ENCODE data around the gene LRIT1. TPM values are rescaled to one million over a fixed set of nuclear protein-coding genes. Genes with fewer than 3 reads are reported as not detected.

Gene LRIT1
- total and polyA plus RNA-seq, 9 donors = not detected

DNA sequence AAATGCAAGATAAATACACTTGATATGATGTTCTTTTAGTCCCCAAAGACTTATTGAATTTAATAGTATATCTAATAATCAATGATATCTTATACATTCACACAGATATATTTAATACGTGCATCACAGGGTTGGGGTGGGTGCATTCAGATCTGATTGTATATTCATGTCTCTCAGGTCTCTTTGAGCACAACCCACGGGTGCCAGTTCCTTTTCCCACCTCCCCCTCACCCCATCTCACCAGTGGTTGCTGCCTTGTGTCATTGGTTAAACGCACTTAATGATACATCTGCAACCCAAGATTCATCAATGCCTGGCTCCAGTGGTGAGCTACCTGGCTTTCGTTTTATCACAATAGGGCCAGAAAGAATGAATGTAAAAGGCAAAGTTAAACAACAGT lies 6.2 kb downstream of the LRIT1 start:
- Histone ChIP-seq H3K4me3 (no peak overlapping the region), H3K27me3 (no peaks in the 10 kb centered on the region), H3K36me3 (no peaks in the 10 kb centered on the region), H3K4me1 (ENCODE audit: insufficient read depth) (no peaks in the 10 kb centered on the region), H3K27ac (no peak overlapping the region), H3K9me3 (no peaks in the 10 kb centered on the region)
- DNase-seq = no peak
- no peak for TF ChIP-seq POLR2A (IDR thresholded peaks at IDR 0.05)
- TF ChIP-seq, protein P1, sequence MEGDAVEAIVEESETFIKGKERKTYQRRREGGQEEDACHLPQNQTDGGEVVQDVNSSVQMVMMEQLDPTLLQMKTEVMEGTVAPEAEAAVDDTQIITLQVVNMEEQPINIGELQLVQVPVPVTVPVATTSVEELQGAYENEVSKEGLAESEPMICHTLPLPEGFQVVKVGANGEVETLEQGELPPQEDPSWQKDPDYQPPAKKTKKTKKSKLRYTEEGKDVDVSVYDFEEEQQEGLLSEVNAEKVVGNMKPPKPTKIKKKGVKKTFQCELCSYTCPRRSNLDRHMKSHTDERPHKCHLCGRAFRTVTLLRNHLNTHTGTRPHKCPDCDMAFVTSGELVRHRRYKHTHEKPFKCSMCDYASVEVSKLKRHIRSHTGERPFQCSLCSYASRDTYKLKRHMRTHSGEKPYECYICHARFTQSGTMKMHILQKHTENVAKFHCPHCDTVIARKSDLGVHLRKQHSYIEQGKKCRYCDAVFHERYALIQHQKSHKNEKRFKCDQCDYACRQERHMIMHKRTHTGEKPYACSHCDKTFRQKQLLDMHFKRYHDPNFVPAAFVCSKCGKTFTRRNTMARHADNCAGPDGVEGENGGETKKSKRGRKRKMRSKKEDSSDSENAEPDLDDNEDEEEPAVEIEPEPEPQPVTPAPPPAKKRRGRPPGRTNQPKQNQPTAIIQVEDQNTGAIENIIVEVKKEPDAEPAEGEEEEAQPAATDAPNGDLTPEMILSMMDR (IDR thresholded peaks at IDR 0.05) = no peak
- no peak for TF ChIP-seq EP300 (IDR thresholded peaks at IDR 0.05)
- intact Hi-C loops (cut with DNase I) = no loop called here
- 70 to 77% (median 71%) methylated on average over 4 of the region's 4 CpGs for WGBS, 3 donors

DNA sequence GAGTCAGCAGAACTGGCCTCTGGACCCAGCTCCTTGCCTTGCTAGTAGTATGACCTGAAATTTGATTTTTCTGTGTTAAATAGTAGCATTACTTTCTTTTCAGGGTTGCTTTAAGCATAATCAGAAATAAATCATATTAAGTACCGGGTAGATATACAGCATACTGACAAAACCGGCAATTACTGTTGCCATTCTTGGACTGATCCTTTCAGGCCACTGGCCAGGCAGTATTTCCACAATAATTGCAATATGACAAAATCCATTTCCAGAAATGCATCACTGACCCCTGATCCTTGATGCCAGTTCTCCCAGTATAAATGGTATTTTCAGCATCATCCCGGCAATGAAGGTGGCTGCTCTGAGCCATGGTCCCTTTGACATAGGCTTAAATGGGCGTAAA lies 6.9 kb downstream of the LRIT1 start:
- DNase-seq = no peak
- TF ChIP-seq, protein P1 (IDR thresholded peaks at IDR 0.05) = no peak
- TF ChIP-seq EP300 (IDR thresholded peaks at IDR 0.05) (no peak), POLR2A (IDR thresholded peaks at IDR 0.05) (no peak)
- WGBS, 3 donors = 72 to 82% (median 79%) methylated on average over 4 of the region's 4 CpGs
- no peaks in the 10 kb centered on the region for H3K36me3 ChIP-seq
- H3K4me1 ChIP-seq (ENCODE audit: insufficient read depth) = no peaks in the 10 kb centered on the region
- H3K9me3 ChIP-seq = no peaks in the 10 kb centered on the region
- no peak overlapping the region for H3K4me3 ChIP-seq
- intact Hi-C loops (cut with DNase I) = no loop called here
- no peaks in the 10 kb centered on the region for H3K27me3 ChIP-seq
- no peak overlapping the region for H3K27ac ChIP-seq

DNA sequence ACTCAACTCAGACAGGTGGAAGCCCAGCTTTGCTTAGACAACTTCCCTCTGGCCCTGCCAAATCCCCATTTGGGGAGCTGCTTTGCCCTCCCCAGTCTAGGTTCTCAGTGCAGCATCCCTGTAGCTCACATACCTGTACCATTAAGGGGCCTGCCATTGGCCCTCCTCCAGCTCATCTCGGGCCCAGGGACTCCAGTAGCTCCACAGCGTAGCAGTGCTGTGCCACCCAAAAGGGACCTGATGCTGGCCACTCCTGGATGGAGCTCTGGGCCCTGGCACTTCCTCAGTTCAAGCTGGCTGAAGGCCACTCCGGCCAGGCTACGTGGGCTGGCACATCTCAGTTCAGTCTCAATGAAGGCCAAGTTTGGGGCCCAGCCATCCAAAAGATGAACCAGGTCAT lies 7.4 kb downstream of the LRIT1 start:
- H3K27me3 ChIP-seq = no peaks in the 10 kb centered on the region
- DNase-seq = no peak
- no peaks in the 10 kb centered on the region for H3K9me3 ChIP-seq
- WGBS, 3 donors = 76 to 84% (median 82%) methylated on average over 4 of the region's 4 CpGs
- H3K36me3 ChIP-seq = no peaks in the 10 kb centered on the region
- no peak overlapping the region for H3K27ac ChIP-seq
- intact Hi-C loops (cut with DNase I) = no loop called here
- no peaks in the 10 kb centered on the region for H3K4me1 ChIP-seq (ENCODE audit: insufficient read depth)
- no peak for TF ChIP-seq POLR2A (IDR thresholded peaks at IDR 0.05)
- no peak for TF ChIP-seq EP300 (IDR thresholded peaks at IDR 0.05)
- TF ChIP-seq, protein P1 (IDR thresholded peaks at IDR 0.05) = no peak
- H3K4me3 ChIP-seq = no peak overlapping the region

DNA sequence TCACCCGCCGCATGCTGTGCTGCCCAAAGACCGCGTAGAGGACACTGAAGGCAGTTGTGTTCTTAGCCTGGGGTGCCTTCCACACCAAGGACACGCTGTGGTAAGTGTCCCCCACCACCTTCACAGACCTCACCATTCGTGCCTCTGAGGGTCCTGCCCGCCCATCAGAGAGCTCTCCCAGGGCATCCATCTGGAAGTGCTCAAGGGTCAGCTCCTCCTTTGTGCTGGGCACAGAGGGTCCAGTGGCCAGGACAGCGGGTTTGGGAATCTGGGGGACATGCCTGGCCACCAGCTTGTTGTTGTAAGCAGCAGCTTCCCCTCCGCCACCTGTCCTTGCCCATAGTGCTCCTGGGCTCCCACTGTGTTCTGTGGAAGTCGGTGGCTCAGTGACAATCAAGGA lies 9.0 kb downstream of the LRIT1 start:
- Histone ChIP-seq H3K27ac (no peak overlapping the region), H3K4me3 (no peak overlapping the region), H3K4me1 (ENCODE audit: insufficient read depth) (no peaks in the 10 kb centered on the region), H3K9me3 (no peaks in the 10 kb centered on the region), H3K27me3 (no peaks in the 10 kb centered on the region), H3K36me3 (no peaks in the 10 kb centered on the region)
- TF ChIP-seq EP300 (IDR thresholded peaks at IDR 0.05) (no peak), POLR2A (IDR thresholded peaks at IDR 0.05) (no peak)
- TF ChIP-seq, protein P1 (IDR thresholded peaks at IDR 0.05) = no peak
- 79 to 86% (median 84%) methylated on average over 10 of the region's 10 CpGs for WGBS, 3 donors
- no peak for DNase-seq
- intact Hi-C loops (cut with DNase I) = no loop called here

DNA sequence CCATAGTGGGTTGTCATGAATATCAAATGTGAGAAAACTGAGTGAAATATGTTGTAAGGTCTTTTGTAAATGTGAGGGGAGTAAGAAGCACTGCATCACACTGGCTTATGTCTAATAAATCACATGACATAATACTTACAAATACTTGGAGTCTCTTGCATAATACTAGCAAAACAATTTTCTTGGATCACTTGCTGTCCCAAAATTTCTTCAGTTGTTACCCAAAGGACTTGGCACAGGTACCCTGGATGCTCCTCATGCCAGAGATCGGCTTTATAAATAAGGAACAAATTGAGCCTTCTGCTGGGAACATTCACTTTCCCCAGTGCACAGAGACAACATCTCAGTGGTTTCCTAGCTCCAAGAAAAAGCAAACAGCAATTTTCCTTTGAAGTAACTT lies 11.0 kb downstream of the LRIT1 start:
- no peaks in the 10 kb centered on the region for H3K9me3 ChIP-seq
- no peaks in the 10 kb centered on the region for H3K36me3 ChIP-seq
- no peak for DNase-seq
- TF ChIP-seq, protein P1 (IDR thresholded peaks at IDR 0.05) = no peak
- TF ChIP-seq EP300 (IDR thresholded peaks at IDR 0.05) = no peak
- TF ChIP-seq POLR2A (IDR thresholded peaks at IDR 0.05) = no peak
- 72 to 89% (median 78%) methylated on average over 1 of the region's 1 CpG for WGBS, 3 donors
- no peaks in the 10 kb centered on the region for H3K4me1 ChIP-seq (ENCODE audit: insufficient read depth)
- intact Hi-C loops (cut with DNase I) = no loop called here
- no peak overlapping the region for H3K4me3 ChIP-seq
- no peaks in the 10 kb centered on the region for H3K27me3 ChIP-seq
- H3K27ac ChIP-seq = no peak overlapping the region

Measured in ovary (tissue), 9 donors.